Stimulated activated CD4-positive, alpha-beta T cell treated with anti-CD3 and anti-CD28 coated beads, TNF-alpha, amount 100 ng/mL, for 4 hours (primary cell): ENCODE data around the gene CDKN2A.

Source experiments
- DNase-seq, 3 experiments: peaks; one replicate each; pipeline ENCODE4 v3.0.0-alpha.2; 2020; ENCODE audit warnings: low read depth in 3 of 3

The CDKN2A gene

DNA sequence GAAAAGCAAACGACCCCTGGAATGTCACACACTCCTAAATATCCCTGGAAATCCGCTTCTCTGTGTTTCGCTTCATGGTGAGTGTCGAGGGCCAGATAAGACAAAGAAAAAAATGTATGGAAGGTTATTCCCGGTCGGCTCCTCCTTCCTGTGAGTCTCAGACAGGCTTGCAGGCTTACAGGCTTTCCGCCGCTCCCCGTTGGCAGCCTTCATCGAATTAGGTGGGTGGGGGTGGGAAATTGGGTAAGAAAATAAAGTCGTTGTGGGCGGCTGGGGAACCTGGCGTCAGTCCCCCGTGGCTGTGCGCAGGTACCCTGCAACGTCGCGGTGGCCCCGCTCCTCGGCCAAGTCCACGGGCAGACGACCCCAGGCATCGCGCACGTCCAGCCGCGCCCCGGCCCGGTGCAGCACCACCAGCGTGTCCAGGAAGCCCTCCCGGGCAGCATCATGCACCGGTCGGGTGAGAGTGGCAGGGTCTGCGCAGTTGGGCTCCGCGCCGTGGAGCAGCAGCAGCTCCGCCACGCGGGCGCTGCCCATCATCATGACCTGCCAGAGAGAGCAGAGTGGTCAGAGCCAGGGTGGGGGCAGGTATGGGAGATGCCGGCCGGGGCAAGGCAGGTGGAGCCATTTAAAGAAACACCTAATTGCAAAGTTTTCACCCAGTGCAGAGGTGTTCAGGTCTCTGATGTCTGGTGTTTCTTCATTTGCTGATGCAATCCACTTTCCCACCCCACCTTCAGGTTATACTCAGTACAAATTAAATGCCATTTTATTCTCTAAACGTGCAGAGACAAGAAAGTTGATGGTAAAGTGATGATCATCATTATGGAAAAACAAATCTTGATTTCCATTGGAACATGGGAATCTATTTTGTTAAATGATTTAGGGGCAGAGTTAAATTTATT is 11.8 kb upstream of the CDKN2A start:
- DNase-seq: no peak

GRCh38 chr9:22005021-22005701 is 11.0 kb upstream of the CDKN2A start:
- DNase-seq: no peak

DNA sequence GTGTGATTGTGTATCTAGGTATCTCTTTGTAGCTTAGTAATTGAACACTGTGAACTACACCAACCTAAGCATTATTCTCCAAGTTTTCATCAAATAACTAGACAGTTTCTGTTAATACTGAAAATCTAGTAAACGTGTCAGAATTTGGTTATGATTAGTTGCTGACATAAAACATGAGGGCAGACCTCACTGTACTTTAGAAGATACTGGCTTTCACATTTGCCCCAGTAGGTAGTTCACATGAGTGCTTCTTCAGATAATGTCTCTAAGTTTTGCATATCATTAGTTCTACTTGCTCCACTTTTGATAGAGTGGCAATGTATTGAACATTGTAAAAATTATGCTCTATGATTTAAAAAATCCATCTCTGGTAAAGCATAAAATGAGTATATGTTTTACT is 7.8 kb upstream of the CDKN2A start:
- DNase-seq: no peak

GRCh38 chr9:21998026-21998425 is 3.8 kb upstream of the CDKN2A start:
- DNase-seq: no peak

GRCh38 chr9:21997480-21997879 is 3.3 kb upstream of the CDKN2A start:
- DNase-seq: no peak

- no peak for DNase-seq
These were observed 2.7 kb upstream of the CDKN2A start for GRCh38 chr9:21996858-21997257.

GRCh38 chr9:21996438-21996837 is 2.2 kb upstream of the CDKN2A start:
- no peak for DNase-seq

GRCh38 chr9:21995666-21996398 is 1.6 kb upstream of the CDKN2A start:
- no peak for DNase-seq

- DNase-seq: peak in 2 of 3 experiments; percentile 40 to 52
These were observed 944 bp upstream of the CDKN2A start for GRCh38 chr9:21995006-21995665.

GRCh38 chr9:21994556-21995005 is 389 bp upstream of the CDKN2A start, which contains the start of gene CDKN2B-AS1:
TSS of gene CDKN2B-AS1 (plus strand) at chr9:21994791.
- no peak for DNase-seq

GRCh38 chr9:21993007-21993406 is 1.2 kb downstream of the CDKN2A start:
- no peak for DNase-seq

- no peak for DNase-seq
These were observed 2.9 kb downstream of the CDKN2A start for GRCh38 chr9:21991072-21991959.

GRCh38 chr9:21989440-21990189 is 4.6 kb downstream of the CDKN2A start:
- no peak for DNase-seq

GRCh38 chr9:21988056-21988990 is 5.9 kb downstream of the CDKN2A start:
- DNase-seq: no peak

DNA sequence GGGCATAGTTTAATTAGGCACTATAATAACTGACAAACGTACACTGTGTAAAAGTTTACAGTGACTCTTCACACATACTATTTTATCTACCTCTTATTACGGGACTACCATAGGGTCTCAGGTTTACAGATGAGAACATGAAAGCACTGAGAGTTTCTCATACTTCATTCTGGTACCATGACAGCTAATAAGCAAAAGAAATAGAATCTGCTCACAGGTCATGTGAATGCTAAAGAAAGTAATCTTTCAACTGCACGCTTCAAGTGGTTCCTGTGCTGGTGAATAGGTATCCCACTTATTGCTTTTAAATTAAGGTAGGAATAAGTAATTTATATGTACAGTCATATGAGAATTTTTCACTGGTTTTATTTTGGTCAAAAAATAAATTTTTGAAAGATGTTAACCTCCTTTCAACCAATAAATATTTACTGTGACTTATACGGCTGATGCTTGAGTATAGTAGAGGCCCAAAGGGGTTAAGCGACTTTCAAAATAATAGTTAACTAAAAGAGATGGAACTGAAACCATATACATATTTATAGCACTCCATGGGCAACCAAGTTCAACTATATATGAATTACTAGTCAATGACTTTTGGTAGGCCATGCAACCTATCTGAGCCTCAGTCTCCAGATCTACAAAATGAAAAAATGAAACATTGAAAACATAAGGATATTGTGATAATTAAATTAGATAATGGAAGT is 8.1 kb downstream of the CDKN2A start:
- DNase-seq: no peak

GRCh38 chr9:21984101-21984500 is 10.1 kb downstream of the CDKN2A start:
- no peak for DNase-seq

DNA sequence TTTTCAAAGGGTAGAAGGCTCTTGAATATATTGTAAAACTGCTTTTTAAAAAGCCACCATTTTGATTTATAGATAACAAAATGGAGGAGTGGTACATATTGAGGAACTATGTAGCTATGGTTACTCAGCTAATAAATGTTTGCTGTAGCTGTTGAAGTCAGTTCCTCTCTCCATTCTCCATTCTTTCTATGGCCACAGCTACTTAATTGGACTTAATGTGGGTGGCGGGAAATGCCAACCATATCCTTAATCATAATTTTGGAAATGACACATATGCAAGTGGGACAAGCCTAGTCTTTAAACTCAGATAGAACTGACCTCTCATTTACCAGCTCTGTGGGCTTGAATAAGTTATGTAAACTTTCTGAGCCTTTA is 10.6 kb downstream of the CDKN2A start:
- no peak for DNase-seq

DNA sequence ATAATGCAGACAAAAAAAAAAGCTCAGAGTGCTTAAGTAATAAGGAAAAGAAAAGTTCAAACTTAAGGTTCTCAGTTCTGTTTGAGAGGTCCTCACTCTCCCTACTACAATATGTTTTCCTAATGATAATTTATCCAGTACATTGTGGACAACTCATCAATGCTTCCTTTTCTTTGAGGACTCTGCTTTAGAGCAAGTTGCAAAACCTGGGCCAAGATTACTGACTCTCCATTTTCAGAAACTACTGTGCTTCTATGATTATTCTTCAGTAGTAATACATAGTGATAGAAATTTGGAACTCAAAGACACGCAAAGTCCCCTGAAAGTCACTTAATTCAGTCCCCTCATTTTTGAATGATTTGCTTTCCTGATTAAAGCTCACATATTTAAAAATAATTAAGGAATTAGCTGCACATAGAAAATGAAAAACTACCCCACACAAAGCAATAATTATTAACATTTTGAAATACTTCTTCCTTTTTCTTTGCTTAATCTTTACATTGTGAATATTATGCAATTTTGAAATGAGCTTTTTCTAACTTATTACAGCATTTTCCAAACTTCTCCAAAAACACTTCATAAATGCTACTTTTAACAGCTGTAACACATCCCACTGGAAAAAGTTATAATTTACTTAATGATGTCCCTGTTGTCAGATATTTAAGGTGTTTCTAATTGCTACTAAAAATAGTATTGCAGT is 11.2 kb downstream of the CDKN2A start:
- DNase-seq: no peak
